IPS-18a (cell line): Measurements from ENCODE around the gene GLB1L3.

Source experiments
- H3K27ac ChIP-seq: one replicate; pipeline ENCODE4 v1.5.1; 2013; ENCODE audit warnings: low read length
- H3K27me3 ChIP-seq: one replicate; pipeline ENCODE4 v1.6.1; 2013; ENCODE audit warnings: mild to moderate bottlenecking, low read length; ENCODE audit not compliant: control insufficient read depth, insufficient read depth
- H3K36me3 ChIP-seq: one replicate; pipeline ENCODE4 v1.6.1; 2013; ENCODE audit warnings: low read depth, low read length; ENCODE audit not compliant: control insufficient read depth
- H3K4me1 ChIP-seq: one replicate; pipeline ENCODE4 v1.6.1; 2013; ENCODE audit warnings: low read depth, low read length; ENCODE audit not compliant: control insufficient read depth
- H3K4me3 ChIP-seq: one replicate; pipeline ENCODE4 v1.5.1; 2013; ENCODE audit warnings: low read length
- H3K9ac ChIP-seq: one replicate; pipeline ENCODE4 v1.6.1; 2013; ENCODE audit warnings: mild to moderate bottlenecking, low read length, moderate library complexity
- H3K9me3 ChIP-seq: one replicate; pipeline ENCODE4 v1.6.1; 2013; ENCODE audit warnings: low read depth, low read length; ENCODE audit not compliant: control insufficient read depth

Gene GLB1L3

DNA sequence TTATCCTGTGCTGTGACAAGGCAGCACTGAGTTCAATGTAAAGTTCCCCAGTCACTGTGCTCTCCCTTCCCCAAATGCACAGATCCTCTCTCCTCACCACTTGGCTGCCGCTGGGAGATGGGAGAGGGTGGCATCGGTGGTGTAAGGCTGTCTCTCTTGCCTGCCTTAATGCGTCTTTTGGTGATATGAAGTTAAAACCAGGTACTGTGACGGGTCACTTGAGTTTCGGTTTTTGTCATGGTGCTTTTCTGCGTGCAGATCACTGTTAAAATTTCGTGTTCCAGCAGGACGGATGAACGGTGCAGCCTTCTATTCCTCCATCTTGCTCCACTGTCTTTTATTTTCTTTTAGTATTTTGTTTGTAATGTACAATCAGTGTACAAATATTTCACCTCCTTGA is 74.2 kb downstream of the GLB1L3 start:
- H3K4me1 ChIP-seq: peaks cover 11% of the 10 kb centered on the region
- H3K27ac ChIP-seq: no peak overlapping the region
- no peaks in the 10 kb centered on the region for H3K36me3 ChIP-seq
- H3K4me3 ChIP-seq: no peak overlapping the region
- no peaks in the 10 kb centered on the region for H3K9me3 ChIP-seq
- no peaks in the 10 kb centered on the region for H3K27me3 ChIP-seq
- H3K9ac ChIP-seq: no peak overlapping the region

DNA sequence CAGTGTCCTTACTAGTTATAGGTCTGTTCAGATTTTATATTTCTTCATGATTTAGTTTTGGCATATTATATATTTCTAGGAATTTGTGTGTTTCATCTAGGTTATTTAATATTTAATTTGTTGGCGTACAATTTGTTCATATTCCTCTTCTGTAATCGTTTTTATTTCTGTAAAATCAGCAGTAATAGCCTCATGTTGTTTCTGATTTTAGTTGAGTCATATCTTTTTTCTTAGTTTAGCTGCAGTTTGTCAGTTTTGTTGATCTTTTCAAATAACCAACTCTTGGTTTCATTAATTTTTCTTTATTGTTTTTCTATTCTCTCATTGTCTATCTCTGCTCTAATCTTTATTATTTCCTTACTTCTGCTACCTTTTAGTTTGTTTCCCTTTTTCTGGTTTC is 75.9 kb downstream of the GLB1L3 start:
- H3K4me1 ChIP-seq: peaks cover 11% of the 10 kb centered on the region
- no peak overlapping the region for H3K9ac ChIP-seq
- H3K4me3 ChIP-seq: no peak overlapping the region
- no peaks in the 10 kb centered on the region for H3K9me3 ChIP-seq
- H3K27ac ChIP-seq: no peak overlapping the region
- no peaks in the 10 kb centered on the region for H3K36me3 ChIP-seq
- no peaks in the 10 kb centered on the region for H3K27me3 ChIP-seq

DNA sequence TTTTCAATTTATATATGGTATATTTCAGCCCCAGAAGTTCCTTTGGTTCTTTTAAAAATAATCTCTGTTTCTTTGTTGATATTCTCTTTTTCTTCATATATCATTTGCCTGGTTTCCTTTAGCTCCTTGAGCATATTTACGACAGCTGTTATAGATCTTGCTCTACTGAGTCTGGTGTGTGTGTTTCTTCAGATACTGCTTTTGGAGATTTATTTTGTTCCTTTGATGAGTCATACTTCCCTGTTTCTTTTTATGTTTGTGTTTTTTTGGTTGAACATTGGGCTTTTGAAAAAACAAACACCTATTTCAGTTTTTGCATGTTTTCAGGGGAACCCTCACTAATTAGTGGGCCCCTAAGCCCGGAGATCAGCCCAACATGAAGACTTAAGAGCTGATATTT is 79.0 kb downstream of the GLB1L3 start:
- Histone ChIP-seq H3K9ac (no peak overlapping the region), H3K27me3 (peaks cover 7% of the 10 kb centered on the region), H3K27ac (no peak overlapping the region), H3K4me3 (no peak overlapping the region), H3K9me3 (no peaks in the 10 kb centered on the region), H3K36me3 (no peaks in the 10 kb centered on the region), H3K4me1 (no peaks in the 10 kb centered on the region)

DNA sequence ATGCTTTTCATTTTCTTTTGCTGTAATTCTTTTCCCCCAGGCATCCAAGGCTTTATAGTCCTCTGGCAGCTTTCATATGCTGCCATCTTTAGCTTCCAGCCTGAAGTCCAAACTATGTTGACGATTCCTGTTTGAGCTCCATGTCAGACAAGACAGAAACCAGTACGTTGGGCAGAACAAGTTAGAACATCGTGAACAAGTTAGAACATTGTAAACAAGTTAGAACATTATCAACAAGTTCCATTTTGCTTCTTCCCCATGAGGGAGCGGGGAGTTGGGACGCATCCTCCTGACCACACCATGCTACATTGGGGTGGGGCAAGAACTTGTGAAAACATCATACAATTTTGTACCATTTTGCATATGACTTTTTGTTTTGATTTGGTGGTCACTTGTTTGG is 79.5 kb downstream of the GLB1L3 start:
- no peak overlapping the region for H3K4me3 ChIP-seq
- no peaks in the 10 kb centered on the region for H3K36me3 ChIP-seq
- H3K27ac ChIP-seq: no peak overlapping the region
- H3K9ac ChIP-seq: no peak overlapping the region
- H3K27me3 ChIP-seq: peaks cover 7% of the 10 kb centered on the region
- no peaks in the 10 kb centered on the region for H3K9me3 ChIP-seq
- H3K4me1 ChIP-seq: no peaks in the 10 kb centered on the region

DNA sequence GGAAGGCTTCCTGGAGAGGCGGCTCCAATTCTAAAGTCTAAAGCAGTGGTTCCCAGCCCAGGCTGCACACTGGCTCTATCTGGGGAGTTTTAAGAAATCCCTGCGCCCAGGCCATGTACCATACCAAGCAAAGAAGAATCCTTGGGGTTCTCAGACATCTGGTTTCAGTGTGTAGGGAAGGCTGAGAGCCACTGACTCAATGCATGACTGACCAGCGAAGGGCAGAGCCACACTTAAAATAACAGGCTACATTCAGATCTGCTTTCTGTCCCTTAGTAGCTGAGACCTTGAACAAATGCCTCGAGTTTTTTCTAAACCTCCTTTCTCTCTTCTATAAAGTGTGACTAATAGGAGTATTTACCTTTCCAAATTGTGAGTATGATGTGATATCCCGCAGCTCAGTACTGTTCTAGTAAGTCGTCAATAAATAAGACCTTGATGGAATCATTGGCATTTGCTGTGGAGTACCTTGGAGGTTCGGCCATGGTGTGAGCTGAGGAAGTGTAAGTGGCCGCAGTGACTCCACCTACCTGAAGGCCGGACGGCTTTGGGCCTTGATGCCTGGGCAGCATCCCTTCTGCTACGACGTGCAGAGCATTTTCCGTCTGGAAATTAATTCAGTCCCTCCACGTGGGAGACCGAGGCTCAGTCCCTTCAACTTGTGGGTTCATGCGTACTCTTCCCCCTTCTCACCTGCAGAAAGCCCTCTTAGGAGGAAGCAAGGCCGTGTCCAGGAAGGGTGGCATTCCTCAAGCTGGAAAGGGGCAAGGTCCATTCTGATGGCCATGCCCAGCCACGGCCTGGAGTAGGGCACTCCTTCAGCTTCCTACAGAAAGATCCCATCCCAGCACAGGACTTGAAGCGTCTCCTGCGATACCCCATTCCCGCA is 80.7 kb downstream of the GLB1L3 start:
- no peaks in the 10 kb centered on the region for H3K4me1 ChIP-seq
- no peak overlapping the region for H3K4me3 ChIP-seq
- H3K9ac ChIP-seq: no peak overlapping the region
- no peak overlapping the region for H3K27ac ChIP-seq
- no peaks in the 10 kb centered on the region for H3K36me3 ChIP-seq
- H3K27me3 ChIP-seq: peaks cover 7% of the 10 kb centered on the region
- no peaks in the 10 kb centered on the region for H3K9me3 ChIP-seq

DNA sequence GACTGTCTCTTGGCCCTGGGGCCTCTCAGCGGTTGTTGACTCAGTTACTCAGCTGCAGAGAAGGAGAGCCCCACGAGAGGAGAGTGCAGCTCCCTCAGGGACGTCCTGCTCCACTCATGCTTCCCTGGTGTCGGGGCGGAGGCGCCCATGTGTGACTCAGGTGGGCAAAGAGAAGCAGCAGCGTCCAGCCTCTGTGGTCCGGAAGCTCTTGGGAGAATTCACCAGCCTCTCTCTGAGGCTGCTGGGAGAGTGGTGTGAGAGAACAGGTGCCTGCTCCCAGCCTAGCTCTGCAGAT is 81.3 kb downstream of the GLB1L3 start:
- H3K36me3 ChIP-seq: no peaks in the 10 kb centered on the region
- H3K4me3 ChIP-seq: no peak overlapping the region
- no peak overlapping the region for H3K27ac ChIP-seq

DNA sequence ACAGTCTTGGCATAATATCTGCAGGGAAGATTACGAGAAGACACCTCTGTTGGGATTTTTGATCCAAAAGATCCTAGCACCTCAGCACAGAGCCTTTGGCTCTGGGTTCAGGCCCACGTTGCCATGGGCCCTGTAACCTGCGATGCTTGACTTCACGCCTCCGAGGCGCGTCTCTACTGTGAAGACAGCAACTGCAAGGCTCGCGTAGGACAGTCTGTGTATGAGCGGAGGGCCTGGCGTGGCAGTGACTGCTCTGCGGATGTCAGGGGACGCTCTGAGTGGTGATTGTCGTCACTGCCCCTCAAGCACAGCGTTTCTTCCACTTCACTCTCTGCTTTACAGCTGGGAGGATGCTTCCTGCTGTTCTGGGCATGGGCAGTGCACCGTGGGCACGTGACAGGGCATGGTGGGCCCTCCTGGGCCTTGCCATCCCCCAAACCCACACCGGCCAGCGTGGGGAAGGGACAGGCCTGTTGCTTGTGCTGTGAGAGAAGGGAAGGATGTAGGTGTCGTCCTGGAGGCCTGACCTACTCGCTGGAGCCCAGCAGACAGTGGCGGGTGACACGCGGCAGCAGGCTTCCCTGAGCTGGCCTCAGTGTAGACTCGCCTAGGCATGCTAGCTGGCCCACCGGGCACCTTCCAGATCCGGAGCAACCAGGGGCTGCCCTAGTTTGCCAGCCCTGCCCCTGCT is 82.1 kb downstream of the GLB1L3 start:
- no peak overlapping the region for H3K4me3 ChIP-seq
- H3K4me1 ChIP-seq: no peaks in the 10 kb centered on the region
- H3K9ac ChIP-seq: no peak overlapping the region
- H3K27me3 ChIP-seq: peaks cover 7% of the 10 kb centered on the region
- no peaks in the 10 kb centered on the region for H3K9me3 ChIP-seq
- no peaks in the 10 kb centered on the region for H3K36me3 ChIP-seq
- H3K27ac ChIP-seq: no peak overlapping the region

More for the DNA sequence above, 81.3 kb downstream of the GLB1L3 start:
- Histone ChIP-seq H3K27me3 (peaks cover 7% of the 10 kb centered on the region), H3K4me1 (no peaks in the 10 kb centered on the region), H3K9ac (no peak overlapping the region), H3K9me3 (no peaks in the 10 kb centered on the region)

DNA sequence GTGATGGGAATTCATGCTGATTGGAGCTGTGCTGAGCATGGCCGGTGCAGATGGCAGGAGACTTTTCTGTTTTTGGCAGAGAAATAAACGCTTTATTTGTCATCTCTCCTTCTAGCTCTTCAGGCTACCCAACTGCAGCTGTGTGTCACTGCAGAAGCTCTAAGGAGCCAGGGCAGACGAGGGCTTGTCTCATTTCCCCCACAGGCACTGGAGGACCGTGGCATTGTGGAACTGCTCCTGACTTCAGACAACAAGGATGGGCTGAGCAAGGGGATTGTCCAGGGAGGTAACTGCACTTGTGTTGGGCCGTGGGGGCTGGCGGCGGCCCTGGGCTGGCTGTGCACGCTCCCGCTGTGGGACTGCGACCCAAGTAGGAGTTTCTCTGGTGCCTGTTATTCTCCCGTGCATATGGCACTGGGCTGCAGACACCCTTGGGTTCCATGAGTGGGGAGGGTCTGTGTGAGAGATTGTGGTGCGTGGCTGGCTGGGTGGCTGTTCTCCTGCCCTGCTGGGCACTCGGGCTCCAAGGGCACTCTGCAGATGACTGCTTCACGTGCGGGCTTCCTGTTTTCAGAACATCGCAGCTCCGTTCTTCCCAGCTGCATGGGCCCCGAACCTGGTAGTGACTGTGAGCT is 82.8 kb downstream of the GLB1L3 start:
- Histone ChIP-seq H3K27ac (no peak overlapping the region), H3K4me1 (no peaks in the 10 kb centered on the region), H3K27me3 (peaks cover 7% of the 10 kb centered on the region), H3K4me3 (no peak overlapping the region), H3K9ac (no peak overlapping the region), H3K9me3 (no peaks in the 10 kb centered on the region), H3K36me3 (no peaks in the 10 kb centered on the region)

DNA sequence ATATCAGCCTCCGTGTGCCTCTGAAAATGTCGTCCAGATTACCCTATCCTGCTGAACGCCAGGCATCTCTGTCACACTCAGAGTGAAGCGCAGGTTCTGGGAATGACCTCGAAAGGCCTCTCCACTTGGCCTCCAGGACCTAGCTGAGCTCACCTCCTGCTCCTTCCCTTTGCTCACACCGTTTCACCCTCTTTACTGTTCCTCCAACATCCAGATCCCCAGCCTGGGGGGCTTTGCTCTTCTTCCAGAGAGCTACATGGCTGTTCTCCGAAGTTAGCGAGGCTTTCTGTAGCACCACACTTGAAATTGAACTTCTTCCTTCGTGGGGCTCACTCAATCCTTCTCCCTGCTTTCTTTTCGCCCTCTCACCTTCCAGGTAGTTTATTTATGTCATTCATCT is 83.5 kb downstream of the GLB1L3 start:
- no peaks in the 10 kb centered on the region for H3K36me3 ChIP-seq
- H3K4me3 ChIP-seq: no peak overlapping the region
- H3K9me3 ChIP-seq: no peaks in the 10 kb centered on the region
- no peaks in the 10 kb centered on the region for H3K4me1 ChIP-seq
- H3K27ac ChIP-seq: no peak overlapping the region
- peaks cover 7% of the 10 kb centered on the region for H3K27me3 ChIP-seq
- H3K9ac ChIP-seq: no peak overlapping the region

DNA sequence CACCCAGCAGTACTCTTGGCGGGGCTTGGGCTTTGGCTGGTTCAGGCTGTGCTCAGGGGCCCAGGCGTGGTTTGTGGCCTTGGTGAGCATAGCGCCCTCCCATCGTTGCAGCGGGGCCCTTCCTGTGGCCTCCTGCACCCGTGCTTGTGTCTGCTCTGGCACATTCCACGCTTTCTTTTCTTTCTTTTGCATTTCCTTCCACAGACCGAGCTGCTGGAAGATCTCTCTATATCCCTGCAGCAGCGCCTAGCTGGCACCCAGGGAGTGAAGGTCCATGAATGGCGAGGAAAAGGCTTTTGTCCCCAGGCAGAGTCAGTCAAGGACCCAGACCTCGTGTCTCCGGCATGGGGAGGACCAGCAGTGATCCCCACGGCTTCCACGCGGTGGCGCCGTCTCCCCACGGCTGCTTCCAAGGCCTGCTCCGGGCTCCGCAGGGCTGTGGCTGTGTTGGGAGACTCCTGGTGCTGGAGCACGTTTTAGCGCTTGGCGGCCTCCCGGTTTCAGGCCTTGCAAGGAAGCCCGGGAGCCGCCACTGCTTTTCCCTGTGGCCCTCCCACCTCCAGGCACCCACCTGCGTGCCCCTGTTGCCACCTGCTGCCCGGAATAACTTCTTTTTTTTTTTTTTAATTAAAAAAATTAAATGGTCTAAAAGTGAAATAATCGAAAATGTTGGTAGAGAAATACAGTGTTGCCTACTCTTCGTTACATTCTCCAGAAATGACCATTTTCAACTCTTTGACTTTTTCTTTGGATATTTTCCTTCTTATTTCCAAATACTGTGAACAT is 84.1 kb downstream of the GLB1L3 start:
- no peak overlapping the region for H3K9ac ChIP-seq
- H3K27me3 ChIP-seq: peaks cover 7% of the 10 kb centered on the region
- no peak overlapping the region for H3K4me3 ChIP-seq
- H3K9me3 ChIP-seq: no peaks in the 10 kb centered on the region
- no peaks in the 10 kb centered on the region for H3K36me3 ChIP-seq
- no peak overlapping the region for H3K27ac ChIP-seq
- H3K4me1 ChIP-seq: no peaks in the 10 kb centered on the region

DNA sequence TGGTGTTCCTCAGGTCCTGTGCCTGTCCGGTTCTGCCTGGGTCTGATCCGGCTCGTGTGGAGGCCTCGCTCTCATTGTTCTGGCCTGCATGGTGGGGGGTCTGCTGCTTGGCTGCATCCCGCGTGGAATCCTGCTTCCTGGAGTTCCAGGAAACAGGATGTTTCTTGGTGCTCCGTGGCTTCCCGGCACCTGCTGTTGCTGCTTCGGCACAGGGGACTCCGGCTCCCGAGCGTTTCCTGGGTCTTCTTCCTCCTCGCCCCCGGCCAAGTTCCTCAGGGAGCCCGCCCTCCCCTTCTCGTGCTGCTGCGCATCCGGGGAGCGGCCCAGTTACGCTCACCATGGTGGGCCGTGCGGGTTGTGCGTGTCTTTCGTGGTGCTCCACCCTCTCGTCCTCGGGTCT is 85.5 kb downstream of the GLB1L3 start:
- H3K4me3 ChIP-seq: no peak overlapping the region
- H3K9ac ChIP-seq: no peak overlapping the region
- H3K4me1 ChIP-seq: no peaks in the 10 kb centered on the region
- H3K27ac ChIP-seq: no peak overlapping the region
- peaks cover 7% of the 10 kb centered on the region for H3K27me3 ChIP-seq
- no peaks in the 10 kb centered on the region for H3K36me3 ChIP-seq
- no peaks in the 10 kb centered on the region for H3K9me3 ChIP-seq
